Mammary epithelial cell (primary cell): ENCODE measurements around the gene CCNK.

Experiments
- EZH2 ChIP-seq: IDR thresholded peaks from 2 replicates; pipeline ENCODE4 v1.6.1; 2012; ENCODE audit warnings: low read length, inconsistent platforms, borderline replicate concordance
- TF ChIP-seq, protein P1 (sequence below), 2 donors: IDR thresholded peaks in 1 of 2; conservative IDR thresholded peaks in 1 of 2; 2 replicates each; pipeline ENCODE4 v1.5.1; 2011 to 2012; ENCODE audit warnings: inconsistent platforms in 2 of 2, low read length in 2 of 2, mild to moderate bottlenecking in 2 of 2, control low read depth in 1 of 2, low read depth in 1 of 2; ENCODE audit not compliant: insufficient read depth in 1 of 2; ENCODE audit errors: extremely low read depth in 1 of 2

DNA sequence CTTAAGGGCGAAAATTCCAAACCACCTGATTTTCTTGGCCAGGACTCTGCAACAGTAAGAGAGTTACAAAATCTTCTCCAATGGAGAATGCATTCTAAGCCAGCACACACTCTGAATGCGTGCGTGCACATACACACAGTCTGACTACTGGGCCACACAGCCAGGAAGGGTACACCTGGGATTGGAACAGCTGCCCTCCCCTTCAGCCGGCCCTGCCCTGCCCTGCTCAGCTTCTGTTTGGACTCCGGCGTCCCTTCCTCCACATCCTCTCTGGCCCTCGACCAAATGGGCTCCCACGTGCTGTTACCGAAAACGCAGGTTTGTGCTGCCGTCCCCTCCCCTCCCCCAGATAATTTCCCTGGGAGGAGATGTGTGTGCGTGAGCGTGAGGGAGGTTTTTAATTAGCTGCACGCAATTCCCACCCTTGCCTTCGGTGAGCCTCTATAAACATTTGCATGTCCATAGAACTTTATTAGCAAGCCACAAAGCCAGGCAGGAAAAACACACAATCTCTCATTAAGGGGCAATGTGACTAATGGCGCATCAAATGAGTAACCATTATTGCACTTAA, 43.0 kb downstream of the CCNK start:
- TF ChIP-seq, protein P1, sequence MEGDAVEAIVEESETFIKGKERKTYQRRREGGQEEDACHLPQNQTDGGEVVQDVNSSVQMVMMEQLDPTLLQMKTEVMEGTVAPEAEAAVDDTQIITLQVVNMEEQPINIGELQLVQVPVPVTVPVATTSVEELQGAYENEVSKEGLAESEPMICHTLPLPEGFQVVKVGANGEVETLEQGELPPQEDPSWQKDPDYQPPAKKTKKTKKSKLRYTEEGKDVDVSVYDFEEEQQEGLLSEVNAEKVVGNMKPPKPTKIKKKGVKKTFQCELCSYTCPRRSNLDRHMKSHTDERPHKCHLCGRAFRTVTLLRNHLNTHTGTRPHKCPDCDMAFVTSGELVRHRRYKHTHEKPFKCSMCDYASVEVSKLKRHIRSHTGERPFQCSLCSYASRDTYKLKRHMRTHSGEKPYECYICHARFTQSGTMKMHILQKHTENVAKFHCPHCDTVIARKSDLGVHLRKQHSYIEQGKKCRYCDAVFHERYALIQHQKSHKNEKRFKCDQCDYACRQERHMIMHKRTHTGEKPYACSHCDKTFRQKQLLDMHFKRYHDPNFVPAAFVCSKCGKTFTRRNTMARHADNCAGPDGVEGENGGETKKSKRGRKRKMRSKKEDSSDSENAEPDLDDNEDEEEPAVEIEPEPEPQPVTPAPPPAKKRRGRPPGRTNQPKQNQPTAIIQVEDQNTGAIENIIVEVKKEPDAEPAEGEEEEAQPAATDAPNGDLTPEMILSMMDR (conservative IDR thresholded peaks at IDR 0.05 in 1 of 2, IDR thresholded peaks at IDR 0.05 in 1 of 2; ENCODE audit: extremely low read depth in 1 of 2, insufficient read depth in 1 of 2, low read depth in 1 of 2, low read length in 2 of 2), result no peak
- no peak for TF ChIP-seq EZH2
